ENCODE results near the gene NFKBIE.

- TF ChIP-seq, protein P1, sequence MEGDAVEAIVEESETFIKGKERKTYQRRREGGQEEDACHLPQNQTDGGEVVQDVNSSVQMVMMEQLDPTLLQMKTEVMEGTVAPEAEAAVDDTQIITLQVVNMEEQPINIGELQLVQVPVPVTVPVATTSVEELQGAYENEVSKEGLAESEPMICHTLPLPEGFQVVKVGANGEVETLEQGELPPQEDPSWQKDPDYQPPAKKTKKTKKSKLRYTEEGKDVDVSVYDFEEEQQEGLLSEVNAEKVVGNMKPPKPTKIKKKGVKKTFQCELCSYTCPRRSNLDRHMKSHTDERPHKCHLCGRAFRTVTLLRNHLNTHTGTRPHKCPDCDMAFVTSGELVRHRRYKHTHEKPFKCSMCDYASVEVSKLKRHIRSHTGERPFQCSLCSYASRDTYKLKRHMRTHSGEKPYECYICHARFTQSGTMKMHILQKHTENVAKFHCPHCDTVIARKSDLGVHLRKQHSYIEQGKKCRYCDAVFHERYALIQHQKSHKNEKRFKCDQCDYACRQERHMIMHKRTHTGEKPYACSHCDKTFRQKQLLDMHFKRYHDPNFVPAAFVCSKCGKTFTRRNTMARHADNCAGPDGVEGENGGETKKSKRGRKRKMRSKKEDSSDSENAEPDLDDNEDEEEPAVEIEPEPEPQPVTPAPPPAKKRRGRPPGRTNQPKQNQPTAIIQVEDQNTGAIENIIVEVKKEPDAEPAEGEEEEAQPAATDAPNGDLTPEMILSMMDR (optimal IDR thresholded peaks at IDR 0.05 in 1 of 3, IDR thresholded peaks at IDR 0.05 in 1 of 3, conservative IDR thresholded peaks at IDR 0.05 in 1 of 3; ENCODE audit: extremely low read depth in 1 of 3, insufficient read depth in 2 of 3, low read length in 3 of 3): no peak
- no peak for TF ChIP-seq EZH2 (IDR thresholded peaks at IDR 0.05; ENCODE audit: low read length)
These were observed 19.5 kb upstream of the NFKBIE start for GRCh38 chr6:44284867-44285266.
